K562 (cell line): ENCODE measurements around the gene LAPTM5. TPM values are rescaled to one million over a fixed set of nuclear protein-coding genes. Genes with fewer than 3 reads are reported as not detected.
A peak's percentile ranks its signal among the peaks of the same experiment; 100 is the strongest.

Experiments
- NFIC ChIP-seq: fragments of 450-650 bp; IDR thresholded peaks from 2 replicates; pipeline ENCODE4 v1.6.1; 2017; ENCODE audit warnings: mild to moderate bottlenecking, inconsistent platforms
- SIN3A ChIP-seq, 2 experiments: fragments of 150-350 bp in 1 of 2; IDR thresholded peaks; 2 replicates each; pipeline ENCODE4 v1.6.1; 2011 to 2016; ENCODE audit warnings: borderline replicate concordance in 2 of 2, low read depth in 2 of 2, low read length in 2 of 2, mild to moderate bottlenecking in 2 of 2, moderate library complexity in 2 of 2; ENCODE audit not compliant: control insufficient read depth in 1 of 2
- SMC3 ChIP-seq: conservative IDR thresholded peaks from 2 replicates; pipeline ENCODE4 v1.6.1; 2011; ENCODE audit warnings: low read depth, low read length, improper control_type of control experiment; ENCODE audit not compliant: insufficient read depth
- SNIP1 ChIP-seq: fragments of 450-650 bp; IDR thresholded peaks from 2 replicates; pipeline ENCODE4 v1.7.1; 2017; ENCODE audit warnings: low read depth, mild to moderate bottlenecking
- XRCC3 ChIP-seq: fragments of 450-650 bp; IDR thresholded peaks from 2 replicates; pipeline ENCODE4 v1.6.1; 2017; ENCODE audit warnings: mild to moderate bottlenecking, moderate library complexity
- ZNF133 ChIP-seq: fragments of 250-450 bp; sonication (Bioruptor Pico); IDR thresholded peaks from 2 replicates; pipeline ENCODE4 v1.4.0; 2020; ENCODE audit warnings: mild to moderate bottlenecking
- ZNF384 ChIP-seq: IDR thresholded peaks from 2 replicates; pipeline ENCODE4 v1.6.1; 2012; ENCODE audit warnings: low read depth, low read length, improper control_type of control experiment
- polyA plus RNA-seq, 8 experiments: library from polyadenylated mRNA; depleted of rRNA in 4 of 8; stranded (reverse) in 5 of 8; unstranded in 3 of 8; fragments of >200 nt; fragmentation: Nextera tagmentation in 2 of 8; fragmentation: Illumina TruSeq in 1 of 8; extraction: Ambion mirVana in 2 of 8; extraction: Trizol in 1 of 8; gene quantifications; 2 replicates each; pipeline versions ENCODE4 v1.2.1 to v1.2.3, GENCODE V29; 2011 to 2014; ENCODE audit warnings: inconsistent platforms in 1 of 8, missing spikeins in 1 of 8
- total RNA-seq, 7 experiments: library from RNA; depleted of rRNA in 6 of 7; stranded (reverse); fragments of >200 nt in 6 of 7; fragmentation: Illumina TruSeq in 2 of 7; extraction: Trizol in 2 of 7; gene quantifications; 2 replicates each; pipeline versions ENCODE4 v1.2.1 to v1.2.3, GENCODE V29; 2011 to 2021; ENCODE audit warnings: low replicate concordance in 1 of 7
- TF ChIP-seq, protein P1 (sequence below), 2 experiments: fragments of 450-650 bp; IDR thresholded peaks; 2 replicates each; pipeline ENCODE4 v1.6.1; 2016; ENCODE audit warnings: mild to moderate bottlenecking in 2 of 2, borderline replicate concordance in 1 of 2, low read depth in 1 of 2, moderate library complexity in 1 of 2
- TF ChIP-seq, protein P2 (sequence below): sonication (generic); formaldehyde crosslinking; IDR thresholded peaks from 2 replicates; pipeline ENCODE4 v1.8.0; 2022; ENCODE audit warnings: mild to moderate bottlenecking, missing genetic modification reagents
- TF ChIP-seq, protein P3 (sequence below): IDR thresholded peaks from 3 replicates; pipeline ENCODE4 v1.6.1; 2011; ENCODE audit warnings: borderline replicate concordance, mild to moderate bottlenecking; ENCODE audit not compliant: insufficient read length, insufficient read depth

LAPTM5 gene
- total and polyA plus RNA-seq, 9 of the 15 experiments (the other 6 are each of a cell fraction or from before 2014, with no cell fraction given): 2.4 to 47.3 (median 20.3) TPM

DNA sequence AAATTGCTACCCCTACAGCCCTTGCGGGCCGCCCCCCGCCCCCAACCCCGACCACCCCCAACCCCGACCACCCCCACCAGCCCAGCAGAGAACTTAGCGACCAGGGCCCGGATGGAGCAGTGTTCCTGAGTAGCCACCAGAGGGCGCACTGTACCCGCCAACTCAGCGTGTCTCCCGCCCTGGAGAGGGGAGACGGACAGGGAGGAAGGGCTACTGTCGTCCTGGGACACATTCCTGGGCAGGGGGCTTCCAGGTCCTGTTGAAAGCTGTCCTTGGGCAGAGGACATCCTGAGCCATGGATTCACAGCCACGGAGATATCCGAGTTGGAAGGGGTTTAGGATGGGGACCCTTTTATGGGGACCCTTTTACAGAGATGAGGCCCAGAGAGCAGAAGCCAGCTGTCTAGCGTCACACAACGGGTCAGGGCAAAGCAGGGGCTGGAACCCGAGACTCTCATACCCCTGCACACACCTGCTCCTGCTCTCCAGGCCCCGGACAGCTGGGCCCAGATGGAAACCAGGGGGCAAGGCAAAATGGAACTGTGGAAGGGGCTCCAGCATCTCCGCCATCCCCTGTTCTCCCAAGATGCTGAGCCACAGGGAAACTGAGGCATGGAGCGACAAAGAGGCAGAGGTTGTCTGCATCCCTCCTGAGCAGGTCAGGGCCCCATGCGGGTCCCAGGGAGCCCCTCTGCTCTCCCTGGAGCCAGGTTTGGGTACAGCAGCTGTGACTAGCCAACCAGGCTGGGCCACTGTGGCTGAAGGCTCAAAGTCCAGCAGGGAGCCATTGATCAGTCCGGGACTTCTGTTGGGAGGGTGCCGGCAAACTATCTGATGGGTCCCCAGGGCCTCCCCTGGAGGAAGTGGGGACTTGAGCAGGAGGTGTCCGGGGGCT is 25.0 kb upstream of the LAPTM5 start (continued):
- TF ChIP-seq, protein P1, sequence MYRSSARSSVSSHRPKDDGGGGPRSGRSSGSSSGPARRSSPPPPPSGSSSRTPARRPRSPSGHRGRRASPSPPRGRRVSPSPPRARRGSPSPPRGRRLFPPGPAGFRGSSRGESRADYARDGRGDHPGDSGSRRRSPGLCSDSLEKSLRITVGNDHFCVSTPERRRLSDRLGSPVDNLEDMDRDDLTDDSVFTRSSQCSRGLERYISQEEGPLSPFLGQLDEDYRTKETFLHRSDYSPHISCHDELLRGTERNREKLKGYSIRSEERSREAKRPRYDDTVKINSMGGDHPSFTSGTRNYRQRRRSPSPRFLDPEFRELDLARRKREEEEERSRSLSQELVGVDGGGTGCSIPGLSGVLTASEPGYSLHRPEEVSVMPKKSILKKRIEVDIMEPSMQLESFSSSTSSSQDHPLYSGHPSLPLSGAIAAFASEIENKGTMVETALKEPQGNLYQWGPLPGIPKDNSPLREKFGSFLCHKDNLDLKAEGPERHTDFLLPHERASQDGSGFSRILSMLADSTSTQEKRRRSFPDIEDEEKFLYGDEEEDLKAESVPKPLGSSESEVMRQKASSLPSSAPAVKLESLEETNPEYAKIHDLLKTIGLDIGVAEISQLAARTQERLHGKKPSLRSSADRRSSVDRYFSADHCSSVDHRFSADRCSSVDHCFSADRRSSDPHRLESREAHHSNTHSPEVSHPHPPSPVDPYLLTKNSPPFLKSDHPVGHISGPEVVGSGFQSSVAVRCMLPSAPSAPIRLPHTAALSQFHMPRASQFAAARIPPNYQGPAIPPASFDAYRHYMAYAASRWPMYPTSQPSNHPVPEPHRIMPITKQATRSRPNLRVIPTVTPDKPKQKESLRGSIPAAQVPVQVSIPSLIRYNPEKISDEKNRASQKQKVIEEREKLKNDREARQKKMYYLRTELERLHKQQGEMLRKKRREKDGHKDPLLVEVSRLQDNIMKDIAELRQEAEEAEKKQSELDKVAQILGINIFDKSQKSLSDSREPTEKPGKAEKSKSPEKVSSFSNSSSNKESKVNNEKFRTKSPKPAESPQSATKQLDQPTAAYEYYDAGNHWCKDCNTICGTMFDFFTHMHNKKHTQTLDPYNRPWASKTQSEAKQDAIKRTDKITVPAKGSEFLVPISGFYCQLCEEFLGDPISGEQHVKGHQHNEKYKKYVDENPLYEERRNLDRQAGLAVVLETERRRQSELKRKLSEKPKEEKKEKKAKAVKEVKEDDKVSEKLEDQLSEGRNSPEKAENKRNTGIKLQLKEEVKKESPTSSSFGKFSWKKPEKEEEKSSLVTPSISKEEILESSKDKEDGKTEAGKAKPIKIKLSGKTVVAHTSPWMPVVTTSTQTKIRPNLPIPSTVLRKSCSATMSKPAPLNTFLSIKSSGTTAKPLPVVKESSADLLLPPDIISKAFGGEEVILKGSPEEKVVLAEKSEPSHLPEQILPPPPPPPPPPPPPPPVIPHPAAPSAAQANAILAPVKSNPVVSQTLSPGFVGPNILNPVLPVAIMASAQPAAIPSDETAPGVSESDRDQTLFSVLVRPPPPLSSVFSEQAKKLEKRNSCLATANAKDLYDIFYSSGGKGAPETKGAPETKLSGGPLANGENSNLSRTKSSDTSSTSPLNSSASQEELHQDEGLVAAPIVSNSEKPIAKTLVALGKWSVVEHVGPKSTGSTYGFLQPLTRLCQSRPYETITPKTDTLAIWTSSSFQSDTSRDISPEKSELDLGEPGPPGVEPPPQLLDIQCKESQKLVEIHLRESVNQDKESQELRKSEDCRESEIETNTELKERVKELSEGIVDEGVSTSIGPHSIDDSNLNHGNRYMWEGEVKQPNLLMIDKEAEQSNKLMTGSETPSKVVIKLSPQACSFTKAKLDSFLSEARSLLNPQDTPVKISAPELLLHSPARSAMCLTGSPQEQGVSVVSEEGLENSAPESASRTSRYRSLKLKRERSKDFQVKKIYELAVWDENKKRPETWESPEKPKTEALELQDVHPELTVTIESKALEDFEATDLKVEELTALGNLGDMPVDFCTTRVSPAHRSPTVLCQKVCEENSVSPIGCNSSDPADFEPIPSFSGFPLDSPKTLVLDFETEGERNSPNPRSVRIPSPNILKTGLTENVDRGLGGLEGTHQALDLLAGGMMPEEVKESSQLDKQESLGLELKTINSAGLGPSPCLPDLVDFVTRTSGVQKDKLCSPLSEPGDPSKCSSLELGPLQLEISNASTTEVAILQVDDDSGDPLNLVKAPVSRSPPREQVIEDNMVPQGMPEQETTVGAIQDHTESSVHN (IDR thresholded peaks at IDR 0.05; ENCODE audit: borderline replicate concordance in 1 of 2, low read depth in 1 of 2): no peak
- TF ChIP-seq SIN3A (IDR thresholded peaks at IDR 0.05; ENCODE audit: borderline replicate concordance in 2 of 2, control insufficient read depth in 1 of 2, low read depth in 2 of 2, low read length in 2 of 2): no peak
- TF ChIP-seq, protein P2, sequence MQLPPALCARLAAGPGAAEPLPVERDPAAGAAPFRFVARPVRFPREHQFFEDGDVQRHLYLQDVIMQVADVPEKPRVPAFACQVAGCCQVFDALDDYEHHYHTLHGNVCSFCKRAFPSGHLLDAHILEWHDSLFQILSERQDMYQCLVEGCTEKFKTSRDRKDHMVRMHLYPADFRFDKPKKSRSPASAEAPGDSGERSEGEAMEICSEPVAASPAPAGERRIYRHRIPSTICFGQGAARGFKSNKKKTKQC (CRISPR knock-in tag): 0 out of 2 replicates have a peak, but pooled peaks have one; percentile 8
- TF ChIP-seq ZNF384: no peak
- TF ChIP-seq SNIP1: no peak
- TF ChIP-seq XRCC3: no peak
- TF ChIP-seq, protein P3, sequence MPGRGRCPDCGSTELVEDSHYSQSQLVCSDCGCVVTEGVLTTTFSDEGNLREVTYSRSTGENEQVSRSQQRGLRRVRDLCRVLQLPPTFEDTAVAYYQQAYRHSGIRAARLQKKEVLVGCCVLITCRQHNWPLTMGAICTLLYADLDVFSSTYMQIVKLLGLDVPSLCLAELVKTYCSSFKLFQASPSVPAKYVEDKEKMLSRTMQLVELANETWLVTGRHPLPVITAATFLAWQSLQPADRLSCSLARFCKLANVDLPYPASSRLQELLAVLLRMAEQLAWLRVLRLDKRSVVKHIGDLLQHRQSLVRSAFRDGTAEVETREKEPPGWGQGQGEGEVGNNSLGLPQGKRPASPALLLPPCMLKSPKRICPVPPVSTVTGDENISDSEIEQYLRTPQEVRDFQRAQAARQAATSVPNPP: no peak
- no peak for TF ChIP-seq NFIC
- TF ChIP-seq SMC3: peak; percentile 94
- no peak for TF ChIP-seq ZNF133 (CRISPR knock-in tag)
